Panc1 (cell line): ENCODE results near the gene RGS3. TPM values are rescaled to one million over a fixed set of nuclear protein-coding genes. Genes with fewer than 3 reads are reported as not detected.
A peak's percentile ranks its signal among the peaks of the same experiment; 100 is the strongest.

Source experiments
- ATAC-seq: fragments of 200-7000 bp; cut with Tn5 transposase; 2 replicates; pipeline ENCODE4 v1.9.1; 2020; ENCODE audit warnings: mild to moderate bottlenecking, moderate library complexity
- BruUV-seq: library from RNA; stranded (reverse); fragments of 400-500 nt; replicated peaks from 2 replicates; lab custom pipeline; 2021; lab: Mats Ljungman, UMichigan
- CTCF ChIA-PET: fragments of 300-600 bp; sonication (Branson Sonifier 250); formaldehyde crosslinking; loops from one replicate; lab custom pipeline; 2022; ENCODE audit warnings: antibody characterized with exemption; lab: Charles Lee
- POLR2A ChIA-PET: fragments of 300-600 bp; sonication (Branson Sonifier 250); formaldehyde crosslinking; loops from one replicate; lab custom pipeline; 2022; ENCODE audit warnings: antibody characterized with exemption; lab: Charles Lee
- DNase-seq: peaks from one replicate; pipeline ENCODE4 v3.0.0-alpha.2; 2010; ENCODE audit warnings: low read depth, low spot score
- H3K27ac ChIP-seq: 2 replicates; pipeline ENCODE4 v1.5.1; 2011; ENCODE audit warnings: mild to moderate bottlenecking, low read length, inconsistent platforms
- H3K27me3 ChIP-seq: fragments of 200-500 bp; sonication (Bioruptor generic); 2 replicates; pipeline ENCODE4 v1.6.0; 2014; ENCODE audit warnings: low read length, inconsistent platforms; ENCODE audit not compliant: control insufficient read depth, insufficient read depth
- H3K36me3 ChIP-seq: fragments of 200-500 bp; sonication (Bioruptor generic); 2 replicates; pipeline ENCODE4 v1.5.1; 2014; ENCODE audit warnings: inconsistent platforms, mild to moderate bottlenecking, low read length, moderate library complexity; ENCODE audit not compliant: control insufficient read depth, insufficient read depth
- H3K4me1 ChIP-seq: 2 replicates; pipeline ENCODE4 v1.5.1; 2011; ENCODE audit warnings: inconsistent platforms, mild to moderate bottlenecking, low read length, moderate library complexity; ENCODE audit not compliant: control insufficient read depth, insufficient read depth
- H3K4me3 ChIP-seq, 2 experiments: 2 replicates each; pipeline ENCODE4 v1.5.1; 2011 to 2012; ENCODE audit warnings: low read depth in 2 of 2, low read length in 2 of 2, mild to moderate bottlenecking in 2 of 2, inconsistent platforms in 1 of 2, moderate library complexity in 1 of 2
- H3K9me3 ChIP-seq: fragments of 200-500 bp; sonication (Bioruptor generic); 2 replicates; pipeline ENCODE4 v1.5.1; 2014; ENCODE audit warnings: low read depth, mild to moderate bottlenecking, inconsistent platforms, low read length, moderate library complexity; ENCODE audit not compliant: control insufficient read depth, insufficient read depth
- POLR2AphosphoS5 ChIP-seq: IDR thresholded peaks from 2 replicates; pipeline ENCODE4 v1.6.1; 2012; ENCODE audit warnings: mild to moderate bottlenecking, low read depth, low read length, moderate library complexity
- SIN3A ChIP-seq: IDR thresholded peaks from 2 replicates; pipeline ENCODE4 v1.6.1; 2012; ENCODE audit warnings: low read depth, mild to moderate bottlenecking, low read length, moderate library complexity, borderline replicate concordance; ENCODE audit not compliant: insufficient read depth
- TCF7L2 ChIP-seq: IDR thresholded peaks from 2 replicates; pipeline ENCODE4 v1.6.1; 2011; ENCODE audit warnings: mild to moderate bottlenecking, low read depth, low read length, inconsistent platforms
- in situ Hi-C: cut with HindIII; loops from 2 replicates; pipeline ENCODE4 v1.10.0; 2016; ENCODE audit warnings: low sequenced_read_pairs, low pct_unique_long_range_greater_than_20kb
- intact Hi-C: fragments of 100-400 bp; cut with micrococcal nuclease; formaldehyde crosslinking; loops from one replicate; pipeline ENCODE4 v1.10.0; 2022; ENCODE audit not compliant: unreplicated experiment
- total RNA-seq: library from RNA; stranded (reverse); gene quantifications from one replicate; pipeline ENCODE4 v1.2.1, GENCODE V29; 2021; ENCODE audit not compliant: unreplicated experiment
- TF ChIP-seq, protein P1 (sequence below): fragments of 450-650 bp; IDR thresholded peaks from 2 replicates; pipeline ENCODE4 v1.5.1; 2017; ENCODE audit warnings: mild to moderate bottlenecking
- TF ChIP-seq, protein P2 (sequence below), 2 experiments: IDR thresholded peaks; 2 replicates each; pipeline ENCODE4 v1.6.1; 2011 to 2012; ENCODE audit warnings: low read depth in 2 of 2, control low read depth in 1 of 2, low read length in 1 of 2, mild to moderate bottlenecking in 1 of 2, moderate library complexity in 1 of 2; ENCODE audit not compliant: insufficient read depth in 1 of 2

Gene RGS3
- total RNA-seq, 1 experiment from 2014 or later = 15.1 TPM

DNA sequence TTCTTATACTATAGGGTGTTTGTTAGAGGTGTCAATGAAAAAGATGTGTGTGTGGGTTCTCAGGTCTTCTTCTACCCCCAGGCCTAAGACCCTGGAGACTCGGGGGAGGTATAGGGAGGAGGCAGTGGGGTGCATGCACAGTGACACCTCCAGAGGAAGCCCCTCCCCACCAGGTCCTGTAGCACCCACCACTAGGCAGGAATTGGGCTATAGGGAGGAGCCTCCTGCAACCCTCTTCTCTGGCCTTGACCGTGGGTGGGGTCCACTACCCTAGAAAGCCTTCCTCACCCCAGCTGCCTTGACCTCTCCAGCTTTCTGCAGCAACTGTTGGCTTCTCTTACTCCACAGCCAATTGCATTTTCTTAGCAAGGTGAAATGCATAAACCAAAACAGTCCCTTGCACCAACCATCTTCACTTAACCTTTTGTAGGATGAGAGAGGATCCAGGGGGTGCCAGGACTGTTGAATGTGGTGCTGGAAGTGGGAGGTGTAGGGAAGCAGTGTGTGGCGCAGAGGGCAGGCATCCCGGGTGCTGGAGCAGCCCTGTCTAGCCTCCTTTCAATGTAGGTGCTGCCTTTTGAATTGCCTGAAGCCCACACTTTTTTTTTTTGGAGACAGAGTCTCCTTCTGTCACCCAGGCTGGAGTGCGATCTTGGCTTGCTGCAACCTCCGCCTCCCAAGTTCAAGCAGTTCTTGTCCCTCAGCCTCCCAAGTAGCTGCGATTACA is 128.5 kb downstream of the RGS3 start:
- in situ Hi-C loops = no loop called here
- no peak overlapping the region for H3K27ac ChIP-seq
- H3K4me1 ChIP-seq = peaks cover 5% of the 10 kb centered on the region
- ChIA-PET CTCF (interaction anchor here (0.6 to 6.9 kb wide), 6 partner anchors 13 to 1099 kb away, joined by 3 to 65 read pairs (median 3); no protein-coding TSS in a partner anchor), POLR2A (no interaction called here)
- no peaks in the 10 kb centered on the region for H3K9me3 ChIP-seq
- H3K27me3 ChIP-seq = no peaks in the 10 kb centered on the region
- H3K4me3 ChIP-seq = no peak overlapping the region
- H3K36me3 ChIP-seq = no peaks in the 10 kb centered on the region
- TF ChIP-seq, protein P1, sequence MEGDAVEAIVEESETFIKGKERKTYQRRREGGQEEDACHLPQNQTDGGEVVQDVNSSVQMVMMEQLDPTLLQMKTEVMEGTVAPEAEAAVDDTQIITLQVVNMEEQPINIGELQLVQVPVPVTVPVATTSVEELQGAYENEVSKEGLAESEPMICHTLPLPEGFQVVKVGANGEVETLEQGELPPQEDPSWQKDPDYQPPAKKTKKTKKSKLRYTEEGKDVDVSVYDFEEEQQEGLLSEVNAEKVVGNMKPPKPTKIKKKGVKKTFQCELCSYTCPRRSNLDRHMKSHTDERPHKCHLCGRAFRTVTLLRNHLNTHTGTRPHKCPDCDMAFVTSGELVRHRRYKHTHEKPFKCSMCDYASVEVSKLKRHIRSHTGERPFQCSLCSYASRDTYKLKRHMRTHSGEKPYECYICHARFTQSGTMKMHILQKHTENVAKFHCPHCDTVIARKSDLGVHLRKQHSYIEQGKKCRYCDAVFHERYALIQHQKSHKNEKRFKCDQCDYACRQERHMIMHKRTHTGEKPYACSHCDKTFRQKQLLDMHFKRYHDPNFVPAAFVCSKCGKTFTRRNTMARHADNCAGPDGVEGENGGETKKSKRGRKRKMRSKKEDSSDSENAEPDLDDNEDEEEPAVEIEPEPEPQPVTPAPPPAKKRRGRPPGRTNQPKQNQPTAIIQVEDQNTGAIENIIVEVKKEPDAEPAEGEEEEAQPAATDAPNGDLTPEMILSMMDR = no peak; the same call in 1 of the 2 replicates
- TF ChIP-seq, protein P2, sequence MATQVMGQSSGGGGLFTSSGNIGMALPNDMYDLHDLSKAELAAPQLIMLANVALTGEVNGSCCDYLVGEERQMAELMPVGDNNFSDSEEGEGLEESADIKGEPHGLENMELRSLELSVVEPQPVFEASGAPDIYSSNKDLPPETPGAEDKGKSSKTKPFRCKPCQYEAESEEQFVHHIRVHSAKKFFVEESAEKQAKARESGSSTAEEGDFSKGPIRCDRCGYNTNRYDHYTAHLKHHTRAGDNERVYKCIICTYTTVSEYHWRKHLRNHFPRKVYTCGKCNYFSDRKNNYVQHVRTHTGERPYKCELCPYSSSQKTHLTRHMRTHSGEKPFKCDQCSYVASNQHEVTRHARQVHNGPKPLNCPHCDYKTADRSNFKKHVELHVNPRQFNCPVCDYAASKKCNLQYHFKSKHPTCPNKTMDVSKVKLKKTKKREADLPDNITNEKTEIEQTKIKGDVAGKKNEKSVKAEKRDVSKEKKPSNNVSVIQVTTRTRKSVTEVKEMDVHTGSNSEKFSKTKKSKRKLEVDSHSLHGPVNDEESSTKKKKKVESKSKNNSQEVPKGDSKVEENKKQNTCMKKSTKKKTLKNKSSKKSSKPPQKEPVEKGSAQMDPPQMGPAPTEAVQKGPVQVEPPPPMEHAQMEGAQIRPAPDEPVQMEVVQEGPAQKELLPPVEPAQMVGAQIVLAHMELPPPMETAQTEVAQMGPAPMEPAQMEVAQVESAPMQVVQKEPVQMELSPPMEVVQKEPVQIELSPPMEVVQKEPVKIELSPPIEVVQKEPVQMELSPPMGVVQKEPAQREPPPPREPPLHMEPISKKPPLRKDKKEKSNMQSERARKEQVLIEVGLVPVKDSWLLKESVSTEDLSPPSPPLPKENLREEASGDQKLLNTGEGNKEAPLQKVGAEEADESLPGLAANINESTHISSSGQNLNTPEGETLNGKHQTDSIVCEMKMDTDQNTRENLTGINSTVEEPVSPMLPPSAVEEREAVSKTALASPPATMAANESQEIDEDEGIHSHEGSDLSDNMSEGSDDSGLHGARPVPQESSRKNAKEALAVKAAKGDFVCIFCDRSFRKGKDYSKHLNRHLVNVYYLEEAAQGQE (IDR thresholded peaks at IDR 0.05; ENCODE audit: insufficient read depth in 1 of 2, low read depth in 2 of 2, low read length in 1 of 2) = no peak
- TF ChIP-seq POLR2AphosphoS5 (no peak), SIN3A (no peak), TCF7L2 (no peak)
- DNase-seq (no peak), ATAC-seq (no peak)
- no TSS peak for BruUV-seq
- intact Hi-C loops = loop anchor here (1.0 to 2.0 kb wide), 2 partner anchors 63 to 145 kb away; no protein-coding TSS in a partner anchor

DNA sequence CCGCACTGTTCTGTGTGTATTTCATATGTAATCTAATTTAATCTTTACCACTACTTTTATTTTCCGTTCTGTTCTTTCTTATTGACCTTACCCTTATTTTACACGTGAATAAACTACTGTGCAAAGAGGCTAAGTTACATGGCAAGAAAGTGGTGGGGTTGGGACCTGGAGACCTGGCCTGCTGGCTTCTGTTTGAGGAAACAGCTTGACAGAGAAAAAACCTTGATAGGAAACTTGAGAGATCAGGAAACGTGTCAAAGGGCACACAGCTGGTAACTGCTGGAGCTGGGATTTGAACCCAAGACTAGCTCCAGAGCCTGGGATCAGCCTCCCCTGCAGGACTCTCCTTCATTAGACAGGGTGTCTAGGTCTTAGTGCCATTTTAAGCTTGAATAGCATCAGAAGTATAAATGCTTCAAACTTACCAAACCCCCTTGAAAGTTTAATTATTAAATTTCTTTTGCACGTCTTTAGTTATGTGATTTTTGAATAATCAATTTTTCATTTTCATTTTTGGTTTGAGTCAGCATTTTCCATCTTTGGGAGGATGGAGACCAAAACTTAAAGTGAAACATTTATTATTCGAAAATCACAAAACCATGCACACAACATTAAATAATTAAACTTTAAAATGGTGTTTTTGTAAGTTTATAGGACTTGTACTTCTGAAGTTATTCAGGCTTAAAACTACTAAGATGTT is 129.5 kb downstream of the RGS3 start:
- TF ChIP-seq POLR2AphosphoS5 = no peak
- TF ChIP-seq TCF7L2 = no peak
- TF ChIP-seq, protein P2 (IDR thresholded peaks at IDR 0.05; ENCODE audit: insufficient read depth in 1 of 2, low read depth in 2 of 2, low read length in 1 of 2) = no peak
- TF ChIP-seq, protein P1 = no peak
- no peak for TF ChIP-seq SIN3A
- H3K4me3 ChIP-seq = peak overlapping the region; percentile 50 to 55
- peak overlapping the region; percentile 69 for H3K27ac ChIP-seq
- H3K36me3 ChIP-seq = no peaks in the 10 kb centered on the region
- intact Hi-C loops = no loop called here
- ChIA-PET CTCF (interaction anchor here (0.7 to 6.9 kb wide), 2 partner anchors 64 to 1098 kb away, joined by 3 to 65 read pairs; no protein-coding TSS in a partner anchor), POLR2A (no interaction called here)
- DNase-seq (no peak), ATAC-seq (no peak)
- H3K27me3 ChIP-seq = no peaks in the 10 kb centered on the region
- no peaks in the 10 kb centered on the region for H3K9me3 ChIP-seq
- peaks cover 5% of the 10 kb centered on the region for H3K4me1 ChIP-seq
- no TSS peak for BruUV-seq
- in situ Hi-C loops = no loop called here
